Activated CD4-positive, alpha-beta T cell treated with anti-CD3 and anti-CD28 coated beads for 36 hours (primary cell): ENCODE measurements around the gene UFC1. TPM values are rescaled to one million over a fixed set of nuclear protein-coding genes. Genes with fewer than 3 reads are reported as not detected.
A peak's percentile ranks its signal among the peaks of the same experiment; 100 is the strongest.

Experiments
- ATAC-seq: fragments of 200-7000 bp; cut with Tn5 transposase; one replicate; pipeline ENCODE4 v1.10.0; 2021; ENCODE audit warnings: mild to moderate bottlenecking, moderate library complexity
- CTCF ChIA-PET: fragments of 350-600 bp; sonication (Branson Sonifier 250); formaldehyde crosslinking; loops from one replicate; lab custom pipeline; 2021; ENCODE audit warnings: antibody characterized with exemption; lab: Charles Lee
- POLR2A ChIA-PET: fragments of 350-600 bp; sonication (Branson Sonifier 250); formaldehyde crosslinking; loops from one replicate; lab custom pipeline; 2021; ENCODE audit warnings: antibody characterized with exemption, inconsistent platforms; lab: Charles Lee
- DNase-seq: peaks from one replicate; pipeline ENCODE4 v3.0.0-alpha.2; 2020
- H3K27ac Mint-ChIP-seq: one replicate; pipeline ENCODE4 v1.8.0; 2021; ENCODE audit warnings: mixed read lengths
- H3K27me3 Mint-ChIP-seq: one replicate; pipeline ENCODE4 v1.8.0; 2021; ENCODE audit warnings: mixed read lengths
- H3K36me3 Mint-ChIP-seq: one replicate; pipeline ENCODE4 v1.8.0; 2021; ENCODE audit warnings: low read depth, mixed read lengths
- H3K4me1 Mint-ChIP-seq: one replicate; pipeline ENCODE4 v1.8.0; 2021; ENCODE audit warnings: mixed read lengths
- H3K4me3 Mint-ChIP-seq: one replicate; pipeline ENCODE4 v1.8.0; 2021; ENCODE audit warnings: mild to moderate bottlenecking, moderate library complexity, mixed read lengths
- H3K9me3 Mint-ChIP-seq: one replicate; pipeline ENCODE4 v1.8.0; 2021; ENCODE audit warnings: low read depth, mixed read lengths
- intact Hi-C, 2 experiments: fragments of 100-400 bp; cut with DNase I in 1 of 2; cut with micrococcal nuclease in 1 of 2; formaldehyde crosslinking; loops; one replicate each; pipeline versions ENCODE4 v1.14.2 to v1.15.1; 2022 to 2024; cut with DNase I, micrococcal nuclease
- total RNA-seq, 2 experiments: library from RNA; stranded (reverse); gene quantifications; one replicate each; pipeline ENCODE4 v1.2.3, GENCODE V29; 2021

Gene UFC1
- total RNA-seq, 2 experiments from 2014 or later = 89.2 to 98.6 TPM

- peak within 1 kb of the TSS; percentile 82 for H3K27ac Mint-ChIP-seq
- intact Hi-C loops = loop anchor here (1.0 to 2.0 kb wide), 9 partner anchors 18 to 113 kb away; partner anchors contain the start of genes B4GALT3 (in 2 of the 2), NIT1 (in 2 of the 2), PFDN2 (in 2 of the 2) and ARHGAP30 (in 1 of the 2)
- H3K4me1 Mint-ChIP-seq = peaks cover 50% of the 10 kb centered on the region
- peak; percentile 96 for ATAC-seq
- peak within 1 kb of the TSS; percentile 79 for H3K4me3 Mint-ChIP-seq
- H3K36me3 Mint-ChIP-seq = peaks cover 40% of the 10 kb centered on the region
- ChIA-PET POLR2A (interaction anchor here (0.7 kb wide), 1 partner anchor 12 kb away, joined by 3 read pairs; no protein-coding TSS in a partner anchor), CTCF (no interaction called here)
- DNase-seq = peak; percentile 95
- no peaks in the 10 kb centered on the region for H3K9me3 Mint-ChIP-seq
- H3K27me3 Mint-ChIP-seq = no peaks in the 10 kb centered on the region
These were observed 5.5 kb downstream of the UFC1 start, which contains the start of gene USP21 for GRCh38 chr1:161159087-161159912. TSS of gene USP21 (plus strand) at chr1:161159500. CDS start at chr1:161160641, 1,141 bp downstream.

- Mint-ChIP-seq H3K9me3 (no peaks in the 10 kb centered on the region), H3K27me3 (no peaks in the 10 kb centered on the region), H3K36me3 (peaks cover 43% of the 10 kb centered on the region), H3K27ac (peak overlapping the region; percentile 82), H3K4me3 (peak overlapping the region; percentile 79), H3K4me1 (peaks cover 49% of the 10 kb centered on the region)
- intact Hi-C loops = loop anchor here (1.0 to 2.0 kb wide), 9 partner anchors 17 to 114 kb away; partner anchors contain the start of genes B4GALT3 (in 2 of the 2), NIT1 (in 2 of the 2), PFDN2 (in 2 of the 2) and ARHGAP30 (in 1 of the 2)
- DNase-seq (no peak), ATAC-seq (no peak)
- POLR2A ChIA-PET = interaction anchor here (0.5 to 0.7 kb wide), 2 partner anchors 12 to 59 kb away, joined by 3 read pairs; no protein-coding TSS in a partner anchor
- CTCF ChIA-PET = no interaction called here
These were observed 6.1 kb downstream of the UFC1 start for GRCh38 chr1:161159913-161160243.

GRCh38 chr1:161160671-161161145 is 6.9 kb downstream of the UFC1 start:
- H3K27me3 Mint-ChIP-seq = no peaks in the 10 kb centered on the region
- H3K27ac Mint-ChIP-seq = no peak overlapping the region

GRCh38 chr1:161161652-161162051 is 7.9 kb downstream of the UFC1 start:
- peaks cover 47% of the 10 kb centered on the region for H3K36me3 Mint-ChIP-seq
- H3K4me3 Mint-ChIP-seq = no peak overlapping the region
- H3K27me3 Mint-ChIP-seq = no peaks in the 10 kb centered on the region
- intact Hi-C loops = no loop called here
- H3K4me1 Mint-ChIP-seq = peaks cover 49% of the 10 kb centered on the region
- DNase-seq (no peak), ATAC-seq (no peak)
- H3K27ac Mint-ChIP-seq = peak overlapping the region; percentile 42
- POLR2A ChIA-PET = interaction anchor here (0.7 kb wide), 1 partner anchor 37 kb away, joined by 4 read pairs; no protein-coding TSS in a partner anchor
- CTCF ChIA-PET = interaction anchor here (1.6 to 1.8 kb wide), 2 partner anchors 15 to 20 kb away, joined by 3 to 5 read pairs; partner anchors contain the start of gene B4GALT3
- no peaks in the 10 kb centered on the region for H3K9me3 Mint-ChIP-seq

More at GRCh38 chr1:161160671-161161145, 6.9 kb downstream of the UFC1 start:
- ATAC-seq = no peak
- intact Hi-C loops = no loop called here
- H3K9me3 Mint-ChIP-seq = no peaks in the 10 kb centered on the region
- H3K36me3 Mint-ChIP-seq = peaks cover 47% of the 10 kb centered on the region
- no peak for DNase-seq
- ChIA-PET POLR2A (interaction anchor here (0.5 to 0.7 kb wide), 2 partner anchors 59 to 447 kb away, joined by 3 to 4 read pairs; no protein-coding TSS in a partner anchor), CTCF (no interaction called here)
- H3K4me1 Mint-ChIP-seq = peaks cover 49% of the 10 kb centered on the region
- H3K4me3 Mint-ChIP-seq = peak overlapping the region; percentile 79

GRCh38 chr1:161162052-161162451 is 8.3 kb downstream of the UFC1 start:
- DNase-seq = no peak
- ChIA-PET POLR2A (no interaction called here), CTCF (interaction anchor here (0.7 to 1.8 kb wide), 3 partner anchors 15 to 41 kb away, joined by 3 to 5 read pairs (median 3); partner anchors contain the start of genes B4GALT3 and NDUFS2)
- no peaks in the 10 kb centered on the region for H3K9me3 Mint-ChIP-seq
- peaks cover 50% of the 10 kb centered on the region for H3K4me1 Mint-ChIP-seq
- no peak overlapping the region for H3K4me3 Mint-ChIP-seq
- intact Hi-C loops = no loop called here
- peak overlapping the region; percentile 42 for H3K27ac Mint-ChIP-seq
- H3K27me3 Mint-ChIP-seq = no peaks in the 10 kb centered on the region
- no peak for ATAC-seq
- H3K36me3 Mint-ChIP-seq = peaks cover 46% of the 10 kb centered on the region

GRCh38 chr1:161162806-161163205 is 9.0 kb downstream of the UFC1 start:
- H3K27me3 Mint-ChIP-seq = no peaks in the 10 kb centered on the region
- H3K4me1 Mint-ChIP-seq = peaks cover 54% of the 10 kb centered on the region
- H3K27ac Mint-ChIP-seq = no peak overlapping the region
- intact Hi-C loops = no loop called here
- ChIA-PET POLR2A (no interaction called here), CTCF (interaction anchor here (0.6 to 1.8 kb wide), 4 partner anchors 14 to 40 kb away, joined by 3 to 5 read pairs (median 3); partner anchors contain the start of genes B4GALT3 and NDUFS2)
- H3K9me3 Mint-ChIP-seq = no peaks in the 10 kb centered on the region
- no peak for DNase-seq
- no peak for ATAC-seq
- no peak overlapping the region for H3K4me3 Mint-ChIP-seq
- peaks cover 40% of the 10 kb centered on the region for H3K36me3 Mint-ChIP-seq

GRCh38 chr1:161163793-161164192 is 10.0 kb downstream of the UFC1 start:
- Mint-ChIP-seq H3K27ac (no peak overlapping the region), H3K36me3 (peaks cover 37% of the 10 kb centered on the region), H3K4me1 (peaks cover 57% of the 10 kb centered on the region), H3K4me3 (no peak overlapping the region), H3K9me3 (no peaks in the 10 kb centered on the region), H3K27me3 (no peaks in the 10 kb centered on the region)
- intact Hi-C loops = no loop called here
- POLR2A ChIA-PET = interaction anchor here (0.6 kb wide), 1 partner anchor 42 kb away, joined by 3 read pairs; no protein-coding TSS in a partner anchor
- CTCF ChIA-PET = no interaction called here
- ATAC-seq (no peak), DNase-seq (no peak)

GRCh38 chr1:161164901-161165610 is 11.3 kb downstream of the UFC1 start:
- peak overlapping the region; percentile 52 for H3K27ac Mint-ChIP-seq
- H3K27me3 Mint-ChIP-seq = no peaks in the 10 kb centered on the region
- peak overlapping the region; percentile 87 for H3K4me3 Mint-ChIP-seq
- DNase-seq = no peak
- no peaks in the 10 kb centered on the region for H3K9me3 Mint-ChIP-seq
- ChIA-PET POLR2A (interaction anchor here (0.8 to 3.4 kb wide), 8 partner anchors 11 to 224 kb away, joined by 3 to 15 read pairs (median 4); partner anchors contain the start of genes DEDD, NDUFS2 and UFC1), CTCF (interaction anchor here (0.5 to 3.9 kb wide), 34 partner anchors 7 to 600 kb away, joined by 3 to 30 read pairs (median 7); partner anchors contain the start of genes B4GALT3, DEDD, NDUFS2 and NIT1)
- intact Hi-C loops = loop anchor here in 1 of 2 experiments (5.0 kb wide), 1 partner anchor 62 kb away; the partner anchor contains the start of gene TOMM40L
- H3K4me1 Mint-ChIP-seq = peaks cover 53% of the 10 kb centered on the region
- ATAC-seq = no peak
- peaks cover 32% of the 10 kb centered on the region for H3K36me3 Mint-ChIP-seq

GRCh38 chr1:161165742-161166668 is 12.2 kb downstream of the UFC1 start, which contains the start of gene PPOX:
TSS of gene PPOX (plus strand) at chr1:161166426. CDS start at chr1:161166848, 422 bp downstream.
- CTCF ChIA-PET = interaction anchor here (0.5 to 3.9 kb wide), 42 partner anchors 8 to 407 kb away, joined by 3 to 30 read pairs (median 6); partner anchors contain the start of genes ADAMTS4, ARHGAP30, B4GALT3 and DEDD
- Mint-ChIP-seq H3K4me1 (peaks cover 44% of the 10 kb centered on the region), H3K4me3 (peak within 1 kb of the TSS; percentile 87), H3K36me3 (peaks cover 35% of the 10 kb centered on the region), H3K9me3 (no peaks in the 10 kb centered on the region), H3K27me3 (no peaks in the 10 kb centered on the region), H3K27ac (peak within 1 kb of the TSS; percentile 90)
- DNase-seq = peak; percentile 96
- intact Hi-C loops = loop anchor here (1.0 to 5.0 kb wide), 6 partner anchors 11 to 61 kb away; partner anchors contain the start of genes B4GALT3 (in 2 of the 2), NDUFS2 (in 2 of the 2), DEDD (in 1 of the 2) and TOMM40L (in 1 of the 2)
- POLR2A ChIA-PET = interaction anchor here (0.6 to 3.4 kb wide), 14 partner anchors 9 to 223 kb away, joined by 3 to 15 read pairs (median 4); partner anchors contain the start of genes B4GALT3, DEDD, NDUFS2 and NIT1
- ATAC-seq = peak; percentile 97
